K562 (cell line): Measurements from ENCODE around the gene LRRTM2. TPM values are rescaled to one million over a fixed set of nuclear protein-coding genes. Genes with fewer than 3 reads are reported as not detected.

ENCODE experiments used
- CREBBP ChIP-seq: IDR thresholded peaks from one replicate; pipeline ENCODE4 v1.6.1; 2012; ENCODE audit warnings: low read depth, mild to moderate bottlenecking, control low read depth, inconsistent platforms, low read length
- E2F3 ChIP-seq: fragments of 250-450 bp; sonication (Bioruptor Pico); IDR thresholded peaks from 2 replicates; pipeline ENCODE4 v1.4.0; 2020; ENCODE audit warnings: mild to moderate bottlenecking
- HDAC3 ChIP-seq: fragments of 450-650 bp; IDR thresholded peaks from 2 replicates; pipeline ENCODE4 v1.6.1; 2018; ENCODE audit warnings: borderline replicate concordance, mild to moderate bottlenecking, moderate library complexity; ENCODE audit not compliant: partially characterized antibody
- KLF1 ChIP-seq: fragments of 450-650 bp; IDR thresholded peaks from 2 replicates; pipeline ENCODE4 v1.6.1; 2016; ENCODE audit warnings: missing genetic modification characterization, missing compliant biosample characterization
- LCOR ChIP-seq: sonication (generic); formaldehyde crosslinking; IDR thresholded peaks from 2 replicates; pipeline ENCODE4 v1.8.0; 2022; ENCODE audit warnings: mild to moderate bottlenecking, missing genetic modification reagents
- MXI1 ChIP-seq: IDR thresholded peaks from 2 replicates; pipeline ENCODE4 v1.6.1; 2011; ENCODE audit warnings: low read depth, mild to moderate bottlenecking, improper control_type of control experiment, low read length
- NR3C1 ChIP-seq: sonication (generic); formaldehyde crosslinking; IDR thresholded peaks from 2 replicates; pipeline ENCODE4 v1.8.1; 2022; ENCODE audit warnings: missing genetic modification reagents
- POLR3G ChIP-seq: IDR thresholded peaks from 2 replicates; pipeline ENCODE4 v1.6.1; 2011; ENCODE audit not compliant: insufficient read length, insufficient replicate concordance; ENCODE audit errors: extremely low read depth
- PRPF4 ChIP-seq: fragments of 200-400 bp; formaldehyde crosslinking; IDR thresholded peaks from one replicate; pipeline ENCODE4 v1.6.1; 2017; ENCODE audit warnings: low read length, low read depth, mild to moderate bottlenecking; ENCODE audit not compliant: insufficient read depth, poor library complexity, severe bottlenecking
- SETDB1 ChIP-seq: IDR thresholded peaks from one replicate; pipeline ENCODE4 v1.6.1; 2012; ENCODE audit warnings: low read length, control low read depth, inconsistent platforms
- SFPQ ChIP-seq: fragments of 200-400 bp; formaldehyde crosslinking; IDR thresholded peaks from 2 replicates; pipeline ENCODE4 v1.6.1; 2017; ENCODE audit warnings: mild to moderate bottlenecking, low read depth, low read length, moderate library complexity
- SUPT5H ChIP-seq: fragments of 450-650 bp; IDR thresholded peaks from 2 replicates; pipeline ENCODE4 v1.6.1; 2016
- ZNF184 ChIP-seq: sonication (generic); formaldehyde crosslinking; IDR thresholded peaks from 2 replicates; pipeline ENCODE4 v1.5.0; 2020; ENCODE audit warnings: missing genetic modification reagents
- polyA plus RNA-seq, 8 experiments: library from polyadenylated mRNA; depleted of rRNA in 4 of 8; stranded (reverse) in 5 of 8; unstranded in 3 of 8; fragments of >200 nt; fragmentation: Nextera tagmentation in 2 of 8; fragmentation: Illumina TruSeq in 1 of 8; extraction: Ambion mirVana in 2 of 8; extraction: Trizol in 1 of 8; gene quantifications; 2 replicates each; pipeline versions ENCODE4 v1.2.1 to v1.2.3, GENCODE V29; 2011 to 2014; ENCODE audit warnings: inconsistent platforms in 1 of 8, missing spikeins in 1 of 8
- total RNA-seq, 7 experiments: library from RNA; depleted of rRNA in 6 of 7; stranded (reverse); fragments of >200 nt in 6 of 7; fragmentation: Illumina TruSeq in 2 of 7; extraction: Trizol in 2 of 7; gene quantifications; 2 replicates each; pipeline versions ENCODE4 v1.2.1 to v1.2.3, GENCODE V29; 2011 to 2021; ENCODE audit warnings: low replicate concordance in 1 of 7

The LRRTM2 gene
- total and polyA plus RNA-seq, 9 of the 15 experiments (the other 6 are each of a cell fraction or from before 2014, with no cell fraction given): under 0.01 to 0.07 (median 0.03) TPM; not detected in 4

- TF ChIP-seq LCOR (CRISPR knock-in tag) (no peak), CREBBP (no peak), E2F3 (CRISPR knock-in tag) (no peak), MXI1 (no peak), HDAC3 (no peak), SFPQ (no peak), PRPF4 (no peak), KLF1 (tag) (no peak), ZNF184 (CRISPR knock-in tag) (no peak), SUPT5H (no peak), NR3C1 (no peak), POLR3G (no peak), SETDB1 (no peak)
Measured at GRCh38 chr5:138829341-138829740, 45.8 kb downstream of the LRRTM2 start (continued).
